ENCODE data around the gene MARCHF4.

Gene MARCHF4

GRCh38 chr2:216375286-216375685 is 3.0 kb upstream of the MARCHF4 start:
- Histone ChIP-seq H3K79me2 (ENCODE audit: insufficient read depth, low read length) (no peaks in the 10 kb centered on the region), H3K9me2 (ENCODE audit: low read depth, low read length) (no peaks in the 10 kb centered on the region), H3K27me3 (ENCODE audit: insufficient read depth, low read length) (no peaks in the 10 kb centered on the region), H3K27ac (ENCODE audit: low read depth, low read length, poor library complexity, severe bottlenecking) (no peak overlapping the region), H3K4me2 (ENCODE audit: low read length) (no peak overlapping the region), H3K9ac (ENCODE audit: low read length) (no peak overlapping the region), H3K36me3 (ENCODE audit: insufficient read depth, low read length) (no peaks in the 10 kb centered on the region), H3K9me3 (ENCODE audit: low read length) (no peaks in the 10 kb centered on the region), H2AFZ (ENCODE audit: low read length) (no peak overlapping the region), H4K20me1 (ENCODE audit: insufficient read depth, low read length) (no peaks in the 10 kb centered on the region), H3K4me3 (ENCODE audit: low read depth, low read length, poor library complexity, severe bottlenecking) (no peak overlapping the region), H3K4me1 (ENCODE audit: insufficient read depth, low read length, severe bottlenecking) (no peaks in the 10 kb centered on the region), H3F3A (ENCODE audit: insufficient read depth, low read length) (no peaks in the 10 kb centered on the region)
- TF ChIP-seq, protein P1, sequence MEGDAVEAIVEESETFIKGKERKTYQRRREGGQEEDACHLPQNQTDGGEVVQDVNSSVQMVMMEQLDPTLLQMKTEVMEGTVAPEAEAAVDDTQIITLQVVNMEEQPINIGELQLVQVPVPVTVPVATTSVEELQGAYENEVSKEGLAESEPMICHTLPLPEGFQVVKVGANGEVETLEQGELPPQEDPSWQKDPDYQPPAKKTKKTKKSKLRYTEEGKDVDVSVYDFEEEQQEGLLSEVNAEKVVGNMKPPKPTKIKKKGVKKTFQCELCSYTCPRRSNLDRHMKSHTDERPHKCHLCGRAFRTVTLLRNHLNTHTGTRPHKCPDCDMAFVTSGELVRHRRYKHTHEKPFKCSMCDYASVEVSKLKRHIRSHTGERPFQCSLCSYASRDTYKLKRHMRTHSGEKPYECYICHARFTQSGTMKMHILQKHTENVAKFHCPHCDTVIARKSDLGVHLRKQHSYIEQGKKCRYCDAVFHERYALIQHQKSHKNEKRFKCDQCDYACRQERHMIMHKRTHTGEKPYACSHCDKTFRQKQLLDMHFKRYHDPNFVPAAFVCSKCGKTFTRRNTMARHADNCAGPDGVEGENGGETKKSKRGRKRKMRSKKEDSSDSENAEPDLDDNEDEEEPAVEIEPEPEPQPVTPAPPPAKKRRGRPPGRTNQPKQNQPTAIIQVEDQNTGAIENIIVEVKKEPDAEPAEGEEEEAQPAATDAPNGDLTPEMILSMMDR (IDR thresholded peaks at IDR 0.05; ENCODE audit: low read length) = no peak
- TF ChIP-seq EZH2 (IDR thresholded peaks at IDR 0.05; ENCODE audit: borderline replicate concordance, low read length) = no peak

DNA sequence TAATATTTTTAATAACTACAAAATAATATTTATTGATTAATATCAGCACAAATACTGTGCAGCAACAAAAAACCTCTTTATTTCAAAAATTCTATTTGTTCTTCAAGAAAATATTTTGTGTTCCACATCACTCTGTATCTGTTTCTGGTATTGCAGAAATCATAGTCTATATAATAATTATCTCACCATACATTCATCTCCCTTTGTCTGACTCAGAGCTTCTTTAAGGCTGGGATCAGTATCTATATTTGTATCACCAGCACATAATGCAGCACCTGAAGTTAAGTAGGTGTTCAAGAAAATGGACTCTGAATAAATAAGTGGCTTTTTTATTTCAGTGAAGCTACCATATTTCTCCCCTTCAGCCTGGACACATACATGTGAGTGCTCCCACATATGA is 1.6 kb upstream of the MARCHF4 start:
- Histone ChIP-seq H3K36me3 (ENCODE audit: insufficient read depth, low read length) (no peaks in the 10 kb centered on the region), H3K27me3 (ENCODE audit: insufficient read depth, low read length) (no peaks in the 10 kb centered on the region), H3K9me3 (ENCODE audit: low read length) (no peaks in the 10 kb centered on the region), H4K20me1 (ENCODE audit: insufficient read depth, low read length) (no peaks in the 10 kb centered on the region), H3K4me3 (ENCODE audit: low read depth, low read length, poor library complexity, severe bottlenecking) (no peak overlapping the region), H3K9me2 (ENCODE audit: low read depth, low read length) (no peaks in the 10 kb centered on the region), H3K4me1 (ENCODE audit: insufficient read depth, low read length, severe bottlenecking) (no peaks in the 10 kb centered on the region), H3K27ac (ENCODE audit: low read depth, low read length, poor library complexity, severe bottlenecking) (no peak overlapping the region), H3F3A (ENCODE audit: insufficient read depth, low read length) (no peaks in the 10 kb centered on the region), H3K9ac (ENCODE audit: low read length) (no peak overlapping the region), H2AFZ (ENCODE audit: low read length) (no peak overlapping the region), H3K4me2 (ENCODE audit: low read length) (no peak overlapping the region), H3K79me2 (ENCODE audit: insufficient read depth, low read length) (no peaks in the 10 kb centered on the region)
- TF ChIP-seq, protein P1 (IDR thresholded peaks at IDR 0.05; ENCODE audit: low read length) = no peak
- TF ChIP-seq EZH2 (IDR thresholded peaks at IDR 0.05; ENCODE audit: borderline replicate concordance, low read length) = no peak

DNA sequence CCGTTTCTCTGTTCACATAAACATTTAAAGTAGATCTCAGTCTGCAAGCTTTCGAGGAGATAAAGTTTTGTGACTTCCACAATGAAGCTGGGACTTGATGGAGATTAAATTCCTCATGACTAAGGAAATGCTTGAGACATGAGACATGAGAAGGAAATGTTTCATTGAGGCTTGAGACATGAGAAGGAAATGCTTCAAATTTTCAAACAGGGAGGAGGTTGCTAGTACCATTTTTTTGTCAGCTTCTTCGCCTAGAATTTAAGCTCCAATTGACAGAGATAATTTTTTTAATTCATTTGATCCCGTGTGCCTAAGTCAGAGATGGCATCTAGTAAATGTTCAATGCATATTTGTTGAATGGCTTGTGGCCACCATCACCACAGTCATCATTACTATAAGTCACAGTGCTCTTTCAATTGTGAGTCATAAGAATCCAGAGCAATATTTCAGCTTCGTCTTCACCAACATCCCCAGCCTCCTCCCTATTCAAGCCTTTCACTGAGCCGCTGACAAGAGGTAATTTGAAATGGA is 543 bp upstream of the MARCHF4 start:
- Histone ChIP-seq H3K4me2 (ENCODE audit: low read length) (no peak overlapping the region), H3F3A (ENCODE audit: insufficient read depth, low read length) (no peaks in the 10 kb centered on the region), H3K27ac (ENCODE audit: low read depth, low read length, poor library complexity, severe bottlenecking) (no peak overlapping the region), H3K9me3 (ENCODE audit: low read length) (no peaks in the 10 kb centered on the region), H3K9ac (ENCODE audit: low read length) (no peak overlapping the region), H3K4me1 (ENCODE audit: insufficient read depth, low read length, severe bottlenecking) (no peaks in the 10 kb centered on the region), H3K4me3 (ENCODE audit: low read depth, low read length, poor library complexity, severe bottlenecking) (no peak overlapping the region), H3K27me3 (ENCODE audit: insufficient read depth, low read length) (no peaks in the 10 kb centered on the region), H2AFZ (ENCODE audit: low read length) (no peak overlapping the region), H3K9me2 (ENCODE audit: low read depth, low read length) (no peaks in the 10 kb centered on the region), H3K36me3 (ENCODE audit: insufficient read depth, low read length) (no peaks in the 10 kb centered on the region), H3K79me2 (ENCODE audit: insufficient read depth, low read length) (no peaks in the 10 kb centered on the region), H4K20me1 (ENCODE audit: insufficient read depth, low read length) (no peaks in the 10 kb centered on the region)
- TF ChIP-seq, protein P1 (IDR thresholded peaks at IDR 0.05; ENCODE audit: low read length) = no peak
- no peak for TF ChIP-seq EZH2 (IDR thresholded peaks at IDR 0.05; ENCODE audit: borderline replicate concordance, low read length)
